DND-41 (cell line): Measurements from ENCODE around the gene MYH3.
"Not testable (repeated sequence)": the region's sequence is repeated elsewhere in the genome, so short reads cannot be mapped to it uniquely, and the experiment has no call there.

Source experiments
- EZH2 ChIP-seq: IDR thresholded peaks from 3 replicates; pipeline ENCODE4 v1.6.1; 2012; ENCODE audit warnings: borderline replicate concordance, low read depth, mild to moderate bottlenecking, moderate library complexity, low read length, inconsistent platforms; ENCODE audit not compliant: severe bottlenecking
- TF ChIP-seq, protein P1 (sequence below): IDR thresholded peaks from 2 replicates; pipeline ENCODE4 v1.5.1; 2012; ENCODE audit warnings: borderline replicate concordance, low read length, moderate library complexity, mild to moderate bottlenecking; ENCODE audit not compliant: poor library complexity, severe bottlenecking; ENCODE audit errors: extremely low read depth

- TF ChIP-seq, protein P1, sequence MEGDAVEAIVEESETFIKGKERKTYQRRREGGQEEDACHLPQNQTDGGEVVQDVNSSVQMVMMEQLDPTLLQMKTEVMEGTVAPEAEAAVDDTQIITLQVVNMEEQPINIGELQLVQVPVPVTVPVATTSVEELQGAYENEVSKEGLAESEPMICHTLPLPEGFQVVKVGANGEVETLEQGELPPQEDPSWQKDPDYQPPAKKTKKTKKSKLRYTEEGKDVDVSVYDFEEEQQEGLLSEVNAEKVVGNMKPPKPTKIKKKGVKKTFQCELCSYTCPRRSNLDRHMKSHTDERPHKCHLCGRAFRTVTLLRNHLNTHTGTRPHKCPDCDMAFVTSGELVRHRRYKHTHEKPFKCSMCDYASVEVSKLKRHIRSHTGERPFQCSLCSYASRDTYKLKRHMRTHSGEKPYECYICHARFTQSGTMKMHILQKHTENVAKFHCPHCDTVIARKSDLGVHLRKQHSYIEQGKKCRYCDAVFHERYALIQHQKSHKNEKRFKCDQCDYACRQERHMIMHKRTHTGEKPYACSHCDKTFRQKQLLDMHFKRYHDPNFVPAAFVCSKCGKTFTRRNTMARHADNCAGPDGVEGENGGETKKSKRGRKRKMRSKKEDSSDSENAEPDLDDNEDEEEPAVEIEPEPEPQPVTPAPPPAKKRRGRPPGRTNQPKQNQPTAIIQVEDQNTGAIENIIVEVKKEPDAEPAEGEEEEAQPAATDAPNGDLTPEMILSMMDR = not testable (repeated sequence)
- not testable (repeated sequence) for TF ChIP-seq EZH2
Observed at GRCh38 chr17:10695875-10696407, 38.8 kb upstream of the MYH3 start.
